ENCODE measurements around the gene SRPK2. TPM values are rescaled to one million over a fixed set of nuclear protein-coding genes. Genes with fewer than 3 reads are reported as not detected.

Gene SRPK2
- total and polyA plus RNA-seq, 12 donors = 10.5 to 40.4 (median 35.1) TPM

DNA sequence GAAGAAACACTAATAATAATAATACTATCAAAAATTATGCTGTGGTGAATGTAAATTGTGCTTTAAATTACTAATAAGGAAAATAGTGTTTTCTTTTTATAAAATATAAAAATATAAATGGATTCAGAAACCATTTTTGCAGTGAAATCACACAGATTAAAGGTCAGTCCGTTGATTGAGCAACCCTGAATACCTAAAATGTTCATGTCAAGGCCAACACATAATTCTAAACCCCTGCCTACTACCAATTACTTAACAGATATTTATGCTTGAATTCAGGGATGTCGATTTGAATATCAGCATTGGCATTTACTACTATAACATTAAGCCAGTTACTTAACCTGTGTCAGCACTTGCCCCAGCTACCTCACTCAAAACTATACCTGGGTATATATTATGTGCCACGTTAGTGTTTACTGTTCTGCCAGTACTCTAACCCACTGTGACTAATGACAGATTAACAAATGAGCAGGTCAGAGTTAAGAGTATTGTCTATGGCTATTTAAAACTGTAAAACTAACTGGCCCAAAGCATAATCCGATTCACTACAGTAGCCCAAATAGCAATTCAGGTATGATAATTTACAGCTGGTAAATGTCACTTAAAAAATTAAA is 209.7 kb downstream of the SRPK2 start:
- H3K27me3 ChIP-seq = no peaks in the 10 kb centered on the region
- no peaks in the 10 kb centered on the region for H3K36me3 ChIP-seq
- TF ChIP-seq, protein P1, sequence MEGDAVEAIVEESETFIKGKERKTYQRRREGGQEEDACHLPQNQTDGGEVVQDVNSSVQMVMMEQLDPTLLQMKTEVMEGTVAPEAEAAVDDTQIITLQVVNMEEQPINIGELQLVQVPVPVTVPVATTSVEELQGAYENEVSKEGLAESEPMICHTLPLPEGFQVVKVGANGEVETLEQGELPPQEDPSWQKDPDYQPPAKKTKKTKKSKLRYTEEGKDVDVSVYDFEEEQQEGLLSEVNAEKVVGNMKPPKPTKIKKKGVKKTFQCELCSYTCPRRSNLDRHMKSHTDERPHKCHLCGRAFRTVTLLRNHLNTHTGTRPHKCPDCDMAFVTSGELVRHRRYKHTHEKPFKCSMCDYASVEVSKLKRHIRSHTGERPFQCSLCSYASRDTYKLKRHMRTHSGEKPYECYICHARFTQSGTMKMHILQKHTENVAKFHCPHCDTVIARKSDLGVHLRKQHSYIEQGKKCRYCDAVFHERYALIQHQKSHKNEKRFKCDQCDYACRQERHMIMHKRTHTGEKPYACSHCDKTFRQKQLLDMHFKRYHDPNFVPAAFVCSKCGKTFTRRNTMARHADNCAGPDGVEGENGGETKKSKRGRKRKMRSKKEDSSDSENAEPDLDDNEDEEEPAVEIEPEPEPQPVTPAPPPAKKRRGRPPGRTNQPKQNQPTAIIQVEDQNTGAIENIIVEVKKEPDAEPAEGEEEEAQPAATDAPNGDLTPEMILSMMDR (IDR thresholded peaks at IDR 0.05) = no peak
- no peak for ATAC-seq
- H3K27ac ChIP-seq = no peak overlapping the region
- H3K9me3 ChIP-seq = peaks cover 0 to 10% (median 5%) of the 10 kb centered on the region in 11 donors
- intact Hi-C loops (cut with DNase I) = no loop called here
- no peak for DNase-seq
- H3K4me3 ChIP-seq = no peak overlapping the region
- 90 to 95% methylated on average over 4 of the region's 4 CpGs for WGBS, 2 donors
- H3K4me1 ChIP-seq = peaks cover 0 to 25% (median 4%) of the 10 kb centered on the region in 9 donors

GRCh38 chr7:105178177-105178576 is 210.5 kb downstream of the SRPK2 start:
- intact Hi-C loops (cut with DNase I) = no loop called here
- no peaks in the 10 kb centered on the region for H3K27me3 ChIP-seq
- DNase-seq (no peak), ATAC-seq (no peak)
- TF ChIP-seq, protein P1 (IDR thresholded peaks at IDR 0.05) = no peak
- WGBS, 2 donors = 41 to 45% methylated on average over 4 of the region's 4 CpGs
- peaks cover 0 to 34% (median 4%) of the 10 kb centered on the region in 9 donors for H3K4me1 ChIP-seq
- H3K4me3 ChIP-seq = no peak overlapping the region
- H3K9me3 ChIP-seq = peaks cover 0 to 10% (median 5%) of the 10 kb centered on the region in 11 donors
- no peaks in the 10 kb centered on the region for H3K36me3 ChIP-seq
- no peak overlapping the region for H3K27ac ChIP-seq

GRCh38 chr7:105177026-105177425 is 211.7 kb downstream of the SRPK2 start:
- ATAC-seq (no peak), DNase-seq (no peak)
- H3K27me3 ChIP-seq = no peaks in the 10 kb centered on the region
- peaks cover 0 to 42% (median 4%) of the 10 kb centered on the region in 9 donors for H3K4me1 ChIP-seq
- no peaks in the 10 kb centered on the region for H3K36me3 ChIP-seq
- 94 to 95% methylated on average over 3 of the region's 3 CpGs for WGBS, 2 donors
- H3K9me3 ChIP-seq = peaks cover 0 to 10% (median 5%) of the 10 kb centered on the region in 11 donors
- TF ChIP-seq, protein P1 (IDR thresholded peaks at IDR 0.05) = no peak
- no peak overlapping the region for H3K27ac ChIP-seq
- no peak overlapping the region for H3K4me3 ChIP-seq
- intact Hi-C loops (cut with DNase I) = no loop called here

GRCh38 chr7:105173586-105173985 is 215.1 kb downstream of the SRPK2 start:
- intact Hi-C loops (cut with DNase I) = no loop called here

More at GRCh38 chr7:105173586-105173985, 215.1 kb downstream of the SRPK2 start:
- TF ChIP-seq, protein P1 (IDR thresholded peaks at IDR 0.05) = no peak
- Histone ChIP-seq H3K27ac (no peak overlapping the region), H3K4me3 (no peak overlapping the region), H3K36me3 (peaks cover 0 to 8% (median 0%) of the 10 kb centered on the region in 9 donors), H3K4me1 (peaks cover 0 to 43% (median 4%) of the 10 kb centered on the region in 9 donors), H3K27me3 (no peaks in the 10 kb centered on the region), H3K9me3 (no peaks in the 10 kb centered on the region)
- ATAC-seq (no peak), DNase-seq (no peak)
- WGBS, 2 donors = 93 to 100% methylated on average over 1 of the region's 1 CpG

Measured in heart right ventricle (tissue), 16 donors.